HepG2 (cell line): ENCODE data around the gene ZC3H13. TPM values are rescaled to one million over a fixed set of nuclear protein-coding genes. Genes with fewer than 3 reads are reported as not detected.

Experiments
- ATAC-seq: fragments of 200-7000 bp; cut with Tn5 transposase; 3 replicates; pipeline ENCODE4 v1.9.1; 2020; ENCODE audit warnings: mild to moderate bottlenecking, moderate library complexity
- BruUV-seq: library from RNA; stranded (reverse); fragments of 400-500 nt; replicated peaks from 2 replicates; lab custom pipeline; 2021; lab: Mats Ljungman, UMichigan
- CTCF ChIA-PET: fragments of 300-600 bp; formaldehyde crosslinking; extraction: SDS; loops from one replicate; lab custom pipeline; 2021; ENCODE audit warnings: low total read pairs, inconsistent platforms, low intra/inter-chr PET ratio; lab: Yijun Ruan, JAX
- POLR2A ChIA-PET: fragments of 350-600 bp; sonication (Branson Sonifier 250); formaldehyde crosslinking; loops from one replicate; lab custom pipeline; 2020; ENCODE audit warnings: antibody characterized with exemption, inconsistent platforms; lab: Yijun Ruan, JAX
- DNase-seq: peaks from one replicate; pipeline ENCODE4 v3.0.0-alpha.2; 2015; ENCODE audit warnings: low spot score
- FAIRE-seq: peaks from 3 replicates; lab custom pipeline; 2011; peaks lifted over from hg19 to GRCh38; lab: Jason Lieb, UNC
- H2AFZ ChIP-seq: one replicate; pipeline ENCODE4 v1.6.1; 2011; ENCODE audit warnings: low read length, inconsistent platforms
- H3K27ac ChIP-seq: fragments of 300-600 bp; 3 replicates; pipeline ENCODE4 v1.8.0; 2011; ENCODE audit warnings: mixed run types, mild to moderate bottlenecking, mixed read lengths, low read length, inconsistent platforms; ENCODE audit not compliant: insufficient read depth; ENCODE audit errors: extremely low read length
- H3K27me3 ChIP-seq, 2 experiments: fragments of 200-600 bp in 1 of 2; 2 replicates in 1 of 2; 3 replicates in 1 of 2; pipeline versions ENCODE4 v1.6.0 to v1.8.0; 2011; ENCODE audit warnings: low read length in 2 of 2, mild to moderate bottlenecking in 2 of 2, moderate library complexity in 2 of 2, inconsistent platforms in 1 of 2; ENCODE audit not compliant: insufficient read depth in 2 of 2, control insufficient read depth in 1 of 2
- H3K36me3 ChIP-seq, 2 experiments: fragments of 200-600 bp in 1 of 2; replicated peaks in 1 of 2; 2 replicates in 1 of 2; 3 replicates in 1 of 2; pipeline versions ENCODE4 v1.5.1 to v1.8.0; 2011; ENCODE audit warnings: low read length in 2 of 2, inconsistent platforms in 1 of 2; ENCODE audit not compliant: insufficient read depth in 2 of 2, control insufficient read depth in 1 of 2
- H3K4me1 ChIP-seq: 2 replicates; pipeline ENCODE4 v1.5.1; 2012; ENCODE audit warnings: low read length, inconsistent platforms; ENCODE audit not compliant: insufficient read depth
- H3K4me2 ChIP-seq: 2 replicates; pipeline ENCODE4 v1.6.0; 2011; ENCODE audit warnings: low read depth, low read length, inconsistent platforms
- H3K4me3 ChIP-seq, 3 experiments: fragments of 200-600 bp in 1 of 3; sonication (generic), shearing (Covaris generic) in 1 of 3; replicated peaks in 1 of 3; 2 replicates each; pipeline ENCODE4 v1.5.1; 2011 to 2016; ENCODE audit warnings: low read length in 3 of 3, inconsistent platforms in 2 of 3, low read depth in 2 of 3, mild to moderate bottlenecking in 2 of 3, control low read depth in 1 of 3, mixed read lengths in 1 of 3; ENCODE audit not compliant: insufficient read depth in 1 of 3
- H3K79me2 ChIP-seq: one replicate; pipeline ENCODE4 v1.6.1; 2011; ENCODE audit warnings: low read length, inconsistent platforms; ENCODE audit not compliant: insufficient read depth
- H3K9ac ChIP-seq: 2 replicates; pipeline ENCODE4 v1.6.0; 2011; ENCODE audit warnings: mild to moderate bottlenecking, low read depth, low read length, inconsistent platforms; ENCODE audit not compliant: insufficient read depth
- H3K9me3 ChIP-seq: 2 replicates; pipeline ENCODE4 v1.5.1; 2012; ENCODE audit warnings: mild to moderate bottlenecking, low read length
- H4K20me1 ChIP-seq: 2 replicates; pipeline ENCODE4 v1.6.0; 2011; ENCODE audit warnings: inconsistent platforms, mild to moderate bottlenecking, low read length, moderate library complexity; ENCODE audit not compliant: insufficient read depth
- CREB3 ChIP-seq: sonication (generic); formaldehyde crosslinking; IDR thresholded peaks from 2 replicates; pipeline ENCODE4 v1.5.0; 2020; ENCODE audit warnings: missing genetic modification reagents
- GTF2F1 ChIP-seq: fragments of 150-350 bp; IDR thresholded peaks from 2 replicates; pipeline ENCODE4 v1.6.1; 2014; ENCODE audit warnings: low read length
- HMG20A ChIP-seq: IDR thresholded peaks from 2 replicates; pipeline ENCODE4 v1.6.1; 2016; ENCODE audit warnings: borderline replicate concordance
- IKZF4 ChIP-seq: sonication (generic); formaldehyde crosslinking; IDR thresholded peaks from 2 replicates; pipeline ENCODE4 v1.5.1; 2020; ENCODE audit warnings: borderline replicate concordance, mild to moderate bottlenecking, low read depth, missing genetic modification reagents; ENCODE audit errors: not compliant biosample characterization
- MIER2 ChIP-seq: IDR thresholded peaks from 2 replicates; pipeline ENCODE4 v1.6.1; 2016; ENCODE audit warnings: missing biosample characterization, missing genetic modification reagents
- MLLT10 ChIP-seq: sonication (generic); formaldehyde crosslinking; IDR thresholded peaks from 2 replicates; pipeline ENCODE4 v1.4.0; 2020; ENCODE audit warnings: missing genetic modification reagents
- MYC ChIP-seq: sonication (generic); formaldehyde crosslinking; IDR thresholded peaks from 2 replicates; pipeline ENCODE4 v1.9.0; 2021; ENCODE audit warnings: missing genetic modification reagents, borderline replicate concordance
- RORA ChIP-seq: sonication (generic); formaldehyde crosslinking; IDR thresholded peaks from 2 replicates; pipeline ENCODE4 v1.5.0; 2020; ENCODE audit warnings: mild to moderate bottlenecking, missing genetic modification reagents, moderate library complexity
- ZNF501 ChIP-seq: sonication (generic); formaldehyde crosslinking; IDR thresholded peaks from 2 replicates; pipeline ENCODE4 v1.5.1; 2020; ENCODE audit warnings: mild to moderate bottlenecking, moderate library complexity, missing genetic modification reagents
- ZNF652 ChIP-seq: IDR thresholded peaks from 2 replicates; pipeline ENCODE4 v1.6.1; 2016; ENCODE audit warnings: low read depth, borderline replicate concordance
- ZNF746 ChIP-seq: sonication (generic); formaldehyde crosslinking; IDR thresholded peaks from 2 replicates; pipeline ENCODE4 v1.8.0; 2022; ENCODE audit warnings: mild to moderate bottlenecking, missing genetic modification reagents
- ZNF879 ChIP-seq: sonication (generic); formaldehyde crosslinking; IDR thresholded peaks from 2 replicates; pipeline ENCODE4 v1.8.1; 2023; ENCODE audit warnings: missing genetic modification reagents
- ZSCAN31 ChIP-seq: sonication (generic); formaldehyde crosslinking; IDR thresholded peaks from 2 replicates; pipeline ENCODE4 v1.5.0; 2020; ENCODE audit warnings: low read depth, mild to moderate bottlenecking, missing genetic modification reagents
- WGBS: methylation state at CpG from one replicate; pipeline ENCODE4 v1.1.6; 2017; ENCODE audit warnings: low lambda C conversion rate; 5-methylcytosine and 5-hydroxymethylcytosine counted together
- in situ Hi-C: cut with HindIII; loops from 2 replicates; pipeline ENCODE4 v1.10.0; 2017; ENCODE audit warnings: low pct_unique_long_range_greater_than_20kb; ENCODE audit not compliant: extremely low pct_ligation_motif_present
- intact Hi-C: fragments of 100-400 bp; cut with micrococcal nuclease; formaldehyde crosslinking; loops from one replicate; pipeline ENCODE4 v1.10.0; 2022; ENCODE audit not compliant: unreplicated experiment
- polyA plus RNA-seq, 8 experiments: library from polyadenylated mRNA; depleted of rRNA in 3 of 8; stranded (reverse) in 7 of 8; unstranded in 1 of 8; fragments of >200 nt; fragmentation: Illumina TruSeq in 4 of 8; extraction: Trizol in 4 of 8; gene quantifications; 2 replicates each; pipeline versions ENCODE4 v1.2.1 to v1.2.3, GENCODE V29; 2011 to 2016; ENCODE audit warnings: low read depth in 4 of 8, missing spikeins in 1 of 8, mixed read lengths in 1 of 8; ENCODE audit not compliant: insufficient read depth in 1 of 8
- total RNA-seq, 5 experiments: library from RNA; depleted of rRNA; stranded (reverse); fragments of >200 nt; fragmentation: Illumina TruSeq; extraction: Trizol; gene quantifications; 2 replicates each; pipeline ENCODE4 v1.2.3, GENCODE V29; 2016; ENCODE audit warnings: low read depth in 1 of 5
- TF ChIP-seq, protein P1 (sequence below): sonication (generic); formaldehyde crosslinking; IDR thresholded peaks from 2 replicates; pipeline ENCODE4 v1.4.0; 2020; ENCODE audit warnings: missing genetic modification reagents
- TF ChIP-seq, protein P2 (sequence below): sonication (generic); formaldehyde crosslinking; IDR thresholded peaks from 2 replicates; pipeline ENCODE4 v1.5.1; 2020; ENCODE audit warnings: mild to moderate bottlenecking, missing genetic modification reagents, borderline replicate concordance

Gene ZC3H13
- total and polyA plus RNA-seq, 2 of the 13 experiments (the other 11 are each of a cell fraction or from before 2014, with no cell fraction given) = 2.7 to 23.5 TPM

DNA sequence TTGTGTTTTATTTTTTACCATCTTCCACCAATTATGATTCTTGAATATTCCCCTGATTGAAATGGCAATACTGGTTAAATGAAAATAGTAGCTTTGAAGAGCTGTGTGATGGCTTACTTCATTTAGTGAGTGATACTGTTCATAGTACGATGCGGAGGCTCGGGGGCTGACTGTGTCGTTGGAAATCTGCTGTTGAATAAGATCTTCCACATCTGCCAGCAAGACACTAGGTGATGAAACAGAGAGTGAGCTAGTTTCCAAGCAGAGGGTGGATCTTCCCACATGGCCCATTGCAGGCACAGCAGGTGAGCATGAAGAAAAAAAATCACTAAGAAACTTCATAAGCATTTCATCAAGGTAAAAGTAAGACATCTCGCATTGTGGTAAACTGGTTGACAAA is 29.8 kb upstream of the ZC3H13 start:
- H3K9me3 ChIP-seq = no peaks in the 10 kb centered on the region
- POLR2A ChIA-PET = no interaction called here
- H3K27ac ChIP-seq = no peak overlapping the region
- no peaks in the 10 kb centered on the region for H3K27me3 ChIP-seq
- no peak for DNase-seq
- intact Hi-C loops = no loop called here
- no peaks in the 10 kb centered on the region for H4K20me1 ChIP-seq
- no peak overlapping the region for H2AFZ ChIP-seq
- no peak for ATAC-seq
- no peak overlapping the region for H3K4me2 ChIP-seq
- H3K4me1 ChIP-seq = no peaks in the 10 kb centered on the region
- no peak overlapping the region for H3K9ac ChIP-seq
- over 99% methylated on average over 5 of the region's 5 CpGs for WGBS
- in situ Hi-C loops = no loop called here
- peaks cover 14 to 64% of the 10 kb centered on the region in 2 experiments for H3K36me3 ChIP-seq
- CTCF ChIA-PET = no interaction called here
- BruUV-seq = no TSS peak
- H3K79me2 ChIP-seq = no peaks in the 10 kb centered on the region
- no peak for FAIRE-seq
- no peak overlapping the region for H3K4me3 ChIP-seq
- no peak for TF ChIP-seq MIER2 (CRISPR knock-in tag)
- no peak for TF ChIP-seq GTF2F1
- no peak for TF ChIP-seq HMG20A (CRISPR knock-in tag)
- no peak for TF ChIP-seq ZNF652 (CRISPR knock-in tag)
- TF ChIP-seq RORA = no peak
- TF ChIP-seq, protein P1, sequence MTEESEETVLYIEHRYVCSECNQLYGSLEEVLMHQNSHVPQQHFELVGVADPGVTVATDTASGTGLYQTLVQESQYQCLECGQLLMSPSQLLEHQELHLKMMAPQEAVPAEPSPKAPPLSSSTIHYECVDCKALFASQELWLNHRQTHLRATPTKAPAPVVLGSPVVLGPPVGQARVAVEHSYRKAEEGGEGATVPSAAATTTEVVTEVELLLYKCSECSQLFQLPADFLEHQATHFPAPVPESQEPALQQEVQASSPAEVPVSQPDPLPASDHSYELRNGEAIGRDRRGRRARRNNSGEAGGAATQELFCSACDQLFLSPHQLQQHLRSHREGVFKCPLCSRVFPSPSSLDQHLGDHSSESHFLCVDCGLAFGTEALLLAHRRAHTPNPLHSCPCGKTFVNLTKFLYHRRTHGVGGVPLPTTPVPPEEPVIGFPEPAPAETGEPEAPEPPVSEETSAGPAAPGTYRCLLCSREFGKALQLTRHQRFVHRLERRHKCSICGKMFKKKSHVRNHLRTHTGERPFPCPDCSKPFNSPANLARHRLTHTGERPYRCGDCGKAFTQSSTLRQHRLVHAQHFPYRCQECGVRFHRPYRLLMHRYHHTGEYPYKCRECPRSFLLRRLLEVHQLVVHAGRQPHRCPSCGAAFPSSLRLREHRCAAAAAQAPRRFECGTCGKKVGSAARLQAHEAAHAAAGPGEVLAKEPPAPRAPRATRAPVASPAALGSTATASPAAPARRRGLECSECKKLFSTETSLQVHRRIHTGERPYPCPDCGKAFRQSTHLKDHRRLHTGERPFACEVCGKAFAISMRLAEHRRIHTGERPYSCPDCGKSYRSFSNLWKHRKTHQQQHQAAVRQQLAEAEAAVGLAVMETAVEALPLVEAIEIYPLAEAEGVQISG (CRISPR knock-in tag) = no peak
- no peak for TF ChIP-seq ZNF501 (CRISPR knock-in tag)
- no peak for TF ChIP-seq MYC (CRISPR knock-in tag)
- TF ChIP-seq, protein P2, sequence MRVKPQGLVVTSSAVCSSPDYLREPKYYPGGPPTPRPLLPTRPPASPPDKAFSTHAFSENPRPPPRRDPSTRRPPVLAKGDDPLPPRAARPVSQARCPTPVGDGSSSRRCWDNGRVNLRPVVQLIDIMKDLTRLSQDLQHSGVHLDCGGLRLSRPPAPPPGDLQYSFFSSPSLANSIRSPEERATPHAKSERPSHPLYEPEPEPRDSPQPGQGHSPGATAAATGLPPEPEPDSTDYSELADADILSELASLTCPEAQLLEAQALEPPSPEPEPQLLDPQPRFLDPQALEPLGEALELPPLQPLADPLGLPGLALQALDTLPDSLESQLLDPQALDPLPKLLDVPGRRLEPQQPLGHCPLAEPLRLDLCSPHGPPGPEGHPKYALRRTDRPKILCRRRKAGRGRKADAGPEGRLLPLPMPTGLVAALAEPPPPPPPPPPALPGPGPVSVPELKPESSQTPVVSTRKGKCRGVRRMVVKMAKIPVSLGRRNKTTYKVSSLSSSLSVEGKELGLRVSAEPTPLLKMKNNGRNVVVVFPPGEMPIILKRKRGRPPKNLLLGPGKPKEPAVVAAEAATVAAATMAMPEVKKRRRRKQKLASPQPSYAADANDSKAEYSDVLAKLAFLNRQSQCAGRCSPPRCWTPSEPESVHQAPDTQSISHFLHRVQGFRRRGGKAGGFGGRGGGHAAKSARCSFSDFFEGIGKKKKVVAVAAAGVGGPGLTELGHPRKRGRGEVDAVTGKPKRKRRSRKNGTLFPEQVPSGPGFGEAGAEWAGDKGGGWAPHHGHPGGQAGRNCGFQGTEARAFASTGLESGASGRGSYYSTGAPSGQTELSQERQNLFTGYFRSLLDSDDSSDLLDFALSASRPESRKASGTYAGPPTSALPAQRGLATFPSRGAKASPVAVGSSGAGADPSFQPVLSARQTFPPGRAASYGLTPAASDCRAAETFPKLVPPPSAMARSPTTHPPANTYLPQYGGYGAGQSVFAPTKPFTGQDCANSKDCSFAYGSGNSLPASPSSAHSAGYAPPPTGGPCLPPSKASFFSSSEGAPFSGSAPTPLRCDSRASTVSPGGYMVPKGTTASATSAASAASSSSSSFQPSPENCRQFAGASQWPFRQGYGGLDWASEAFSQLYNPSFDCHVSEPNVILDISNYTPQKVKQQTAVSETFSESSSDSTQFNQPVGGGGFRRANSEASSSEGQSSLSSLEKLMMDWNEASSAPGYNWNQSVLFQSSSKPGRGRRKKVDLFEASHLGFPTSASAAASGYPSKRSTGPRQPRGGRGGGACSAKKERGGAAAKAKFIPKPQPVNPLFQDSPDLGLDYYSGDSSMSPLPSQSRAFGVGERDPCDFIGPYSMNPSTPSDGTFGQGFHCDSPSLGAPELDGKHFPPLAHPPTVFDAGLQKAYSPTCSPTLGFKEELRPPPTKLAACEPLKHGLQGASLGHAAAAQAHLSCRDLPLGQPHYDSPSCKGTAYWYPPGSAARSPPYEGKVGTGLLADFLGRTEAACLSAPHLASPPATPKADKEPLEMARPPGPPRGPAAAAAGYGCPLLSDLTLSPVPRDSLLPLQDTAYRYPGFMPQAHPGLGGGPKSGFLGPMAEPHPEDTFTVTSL (CRISPR knock-in tag) = no peak
- TF ChIP-seq ZSCAN31 = no peak
- no peak for TF ChIP-seq ZNF746 (CRISPR knock-in tag)
- TF ChIP-seq IKZF4 (CRISPR knock-in tag) = no peak
- no peak for TF ChIP-seq MLLT10 (CRISPR knock-in tag)
- no peak for TF ChIP-seq ZNF879 (CRISPR knock-in tag)
- no peak for TF ChIP-seq CREB3 (CRISPR knock-in tag)
